ENCODE measurements around the gene UPK1B. TPM values are rescaled to one million over a fixed set of nuclear protein-coding genes. Genes with fewer than 3 reads are reported as not detected.

UPK1B gene
- total RNA-seq, 1 donor from 2014 or later, result not detected

- no peak overlapping the region for H3K4me3 ChIP-seq (ENCODE audit: low read length in 3 of 3)
- no peaks in the 10 kb centered on the region for H3K27me3 ChIP-seq (ENCODE audit: control insufficient read depth in 3 of 3, insufficient read depth in 3 of 3, low read length in 3 of 3)
- no peak overlapping the region for H3K27ac ChIP-seq (ENCODE audit: low read depth, low read length)
- no peak overlapping the region for H3K9ac ChIP-seq (ENCODE audit: low read depth in 1 of 3, low read length in 3 of 3)
- H3K36me3 ChIP-seq (ENCODE audit: control insufficient read depth in 3 of 3, insufficient read depth in 3 of 3, low read length in 3 of 3), result no peaks in the 10 kb centered on the region
- no peaks in the 10 kb centered on the region for H3K4me1 ChIP-seq (ENCODE audit: control insufficient read depth in 3 of 3, insufficient read depth in 3 of 3, low read length in 3 of 3)
- H3K9me3 ChIP-seq (ENCODE audit: control insufficient read depth in 3 of 3, low read length in 3 of 3), result no peaks in the 10 kb centered on the region
Observed at GRCh38 chr3:119175872-119176756, 2.7 kb downstream of the UPK1B start.

- no peaks in the 10 kb centered on the region for H3K36me3 ChIP-seq (ENCODE audit: control insufficient read depth in 3 of 3, insufficient read depth in 3 of 3, low read length in 3 of 3)
- H3K4me1 ChIP-seq (ENCODE audit: control insufficient read depth in 3 of 3, insufficient read depth in 3 of 3, low read length in 3 of 3), result no peaks in the 10 kb centered on the region
- H3K9ac ChIP-seq (ENCODE audit: low read depth in 1 of 3, low read length in 3 of 3), result no peak overlapping the region
- H3K4me3 ChIP-seq (ENCODE audit: low read length in 3 of 3), result no peak overlapping the region
- H3K9me3 ChIP-seq (ENCODE audit: control insufficient read depth in 3 of 3, low read length in 3 of 3), result no peaks in the 10 kb centered on the region
- no peaks in the 10 kb centered on the region for H3K27me3 ChIP-seq (ENCODE audit: control insufficient read depth in 3 of 3, insufficient read depth in 3 of 3, low read length in 3 of 3)
- no peak overlapping the region for H3K27ac ChIP-seq (ENCODE audit: low read depth, low read length)
Observed at GRCh38 chr3:119176778-119177177, 3.4 kb downstream of the UPK1B start.

GRCh38 chr3:119177321-119177720, 3.9 kb downstream of the UPK1B start:
- no peaks in the 10 kb centered on the region for H3K9me3 ChIP-seq (ENCODE audit: control insufficient read depth in 3 of 3, low read length in 3 of 3)
- H3K27me3 ChIP-seq (ENCODE audit: control insufficient read depth in 3 of 3, insufficient read depth in 3 of 3, low read length in 3 of 3), result no peaks in the 10 kb centered on the region
- H3K4me1 ChIP-seq (ENCODE audit: control insufficient read depth in 3 of 3, insufficient read depth in 3 of 3, low read length in 3 of 3), result no peaks in the 10 kb centered on the region
- no peak overlapping the region for H3K4me3 ChIP-seq (ENCODE audit: low read length in 3 of 3)
- H3K9ac ChIP-seq (ENCODE audit: low read depth in 1 of 3, low read length in 3 of 3), result no peak overlapping the region
- H3K36me3 ChIP-seq (ENCODE audit: control insufficient read depth in 3 of 3, insufficient read depth in 3 of 3, low read length in 3 of 3), result no peaks in the 10 kb centered on the region
- H3K27ac ChIP-seq (ENCODE audit: low read depth, low read length), result no peak overlapping the region

GRCh38 chr3:119181765-119182164, 8.4 kb downstream of the UPK1B start:
- no peaks in the 10 kb centered on the region for H3K9me3 ChIP-seq (ENCODE audit: control insufficient read depth in 3 of 3, low read length in 3 of 3)
- no peak overlapping the region for H3K27ac ChIP-seq (ENCODE audit: low read depth, low read length)
- H3K27me3 ChIP-seq (ENCODE audit: control insufficient read depth in 3 of 3, insufficient read depth in 3 of 3, low read length in 3 of 3), result no peaks in the 10 kb centered on the region
- H3K4me1 ChIP-seq (ENCODE audit: control insufficient read depth in 3 of 3, insufficient read depth in 3 of 3, low read length in 3 of 3), result no peaks in the 10 kb centered on the region
- no peaks in the 10 kb centered on the region for H3K36me3 ChIP-seq (ENCODE audit: control insufficient read depth in 3 of 3, insufficient read depth in 3 of 3, low read length in 3 of 3)
- no peak overlapping the region for H3K9ac ChIP-seq (ENCODE audit: low read depth in 1 of 3, low read length in 3 of 3)
- H3K4me3 ChIP-seq (ENCODE audit: low read length in 3 of 3), result no peak overlapping the region

GRCh38 chr3:119184111-119184510, 10.7 kb downstream of the UPK1B start:
- H3K36me3 ChIP-seq (ENCODE audit: control insufficient read depth in 3 of 3, insufficient read depth in 3 of 3, low read length in 3 of 3), result no peaks in the 10 kb centered on the region
- H3K9me3 ChIP-seq (ENCODE audit: control insufficient read depth in 3 of 3, low read length in 3 of 3), result no peaks in the 10 kb centered on the region
- H3K27ac ChIP-seq (ENCODE audit: low read depth, low read length), result no peak overlapping the region
- H3K4me3 ChIP-seq (ENCODE audit: low read length in 3 of 3), result no peak overlapping the region
- H3K27me3 ChIP-seq (ENCODE audit: control insufficient read depth in 3 of 3, insufficient read depth in 3 of 3, low read length in 3 of 3), result no peaks in the 10 kb centered on the region
- H3K4me1 ChIP-seq (ENCODE audit: control insufficient read depth in 3 of 3, insufficient read depth in 3 of 3, low read length in 3 of 3), result no peaks in the 10 kb centered on the region
- H3K9ac ChIP-seq (ENCODE audit: low read depth in 1 of 3, low read length in 3 of 3), result no peak overlapping the region

GRCh38 chr3:119184796-119185570, 11.6 kb downstream of the UPK1B start:
- Histone ChIP-seq H3K4me3 (ENCODE audit: low read length in 3 of 3) (no peak overlapping the region), H3K27ac (ENCODE audit: low read depth, low read length) (no peak overlapping the region), H3K9me3 (ENCODE audit: control insufficient read depth in 3 of 3, low read length in 3 of 3) (no peaks in the 10 kb centered on the region), H3K9ac (ENCODE audit: low read depth in 1 of 3, low read length in 3 of 3) (no peak overlapping the region), H3K4me1 (ENCODE audit: control insufficient read depth in 3 of 3, insufficient read depth in 3 of 3, low read length in 3 of 3) (no peaks in the 10 kb centered on the region), H3K27me3 (ENCODE audit: control insufficient read depth in 3 of 3, insufficient read depth in 3 of 3, low read length in 3 of 3) (no peaks in the 10 kb centered on the region), H3K36me3 (ENCODE audit: control insufficient read depth in 3 of 3, insufficient read depth in 3 of 3, low read length in 3 of 3) (no peaks in the 10 kb centered on the region)

GRCh38 chr3:119187266-119187665, 13.9 kb downstream of the UPK1B start:
- H3K27ac ChIP-seq (ENCODE audit: low read depth, low read length), result no peak overlapping the region
- H3K9ac ChIP-seq (ENCODE audit: low read depth in 1 of 3, low read length in 3 of 3), result no peak overlapping the region
- no peaks in the 10 kb centered on the region for H3K9me3 ChIP-seq (ENCODE audit: control insufficient read depth in 3 of 3, low read length in 3 of 3)
- H3K36me3 ChIP-seq (ENCODE audit: control insufficient read depth in 3 of 3, insufficient read depth in 3 of 3, low read length in 3 of 3), result no peaks in the 10 kb centered on the region
- no peaks in the 10 kb centered on the region for H3K4me1 ChIP-seq (ENCODE audit: control insufficient read depth in 3 of 3, insufficient read depth in 3 of 3, low read length in 3 of 3)
- H3K4me3 ChIP-seq (ENCODE audit: low read length in 3 of 3), result no peak overlapping the region
- H3K27me3 ChIP-seq (ENCODE audit: control insufficient read depth in 3 of 3, insufficient read depth in 3 of 3, low read length in 3 of 3), result no peaks in the 10 kb centered on the region

- Histone ChIP-seq H3K4me3 (ENCODE audit: low read length in 3 of 3) (no peak overlapping the region), H3K27ac (ENCODE audit: low read depth, low read length) (no peak overlapping the region), H3K4me1 (ENCODE audit: control insufficient read depth in 3 of 3, insufficient read depth in 3 of 3, low read length in 3 of 3) (no peaks in the 10 kb centered on the region), H3K9me3 (ENCODE audit: control insufficient read depth in 3 of 3, low read length in 3 of 3) (no peaks in the 10 kb centered on the region), H3K36me3 (ENCODE audit: control insufficient read depth in 3 of 3, insufficient read depth in 3 of 3, low read length in 3 of 3) (no peaks in the 10 kb centered on the region), H3K27me3 (ENCODE audit: control insufficient read depth in 3 of 3, insufficient read depth in 3 of 3, low read length in 3 of 3) (no peaks in the 10 kb centered on the region), H3K9ac (ENCODE audit: low read depth in 1 of 3, low read length in 3 of 3) (no peak overlapping the region)
Observed at GRCh38 chr3:119191800-119192199, 18.4 kb downstream of the UPK1B start.

- Histone ChIP-seq H3K9me3 (ENCODE audit: control insufficient read depth in 3 of 3, low read length in 3 of 3) (no peaks in the 10 kb centered on the region), H3K27me3 (ENCODE audit: control insufficient read depth in 3 of 3, insufficient read depth in 3 of 3, low read length in 3 of 3) (no peaks in the 10 kb centered on the region), H3K36me3 (ENCODE audit: control insufficient read depth in 3 of 3, insufficient read depth in 3 of 3, low read length in 3 of 3) (no peaks in the 10 kb centered on the region), H3K9ac (ENCODE audit: low read depth in 1 of 3, low read length in 3 of 3) (no peak overlapping the region), H3K4me1 (ENCODE audit: control insufficient read depth in 3 of 3, insufficient read depth in 3 of 3, low read length in 3 of 3) (no peaks in the 10 kb centered on the region), H3K4me3 (ENCODE audit: low read length in 3 of 3) (no peak overlapping the region), H3K27ac (ENCODE audit: low read depth, low read length) (no peak overlapping the region)
Observed at GRCh38 chr3:119194237-119195150, 21.1 kb downstream of the UPK1B start.

Data from skeletal muscle tissue (tissue), 4 donors.